ENCODE data around the gene KCNMB1.

Gene KCNMB1

GRCh38 chr5:170353011-170353761 is 36.0 kb downstream of the KCNMB1 start:
- H3K27me3 ChIP-seq (ENCODE audit: insufficient read depth, poor library complexity, severe bottlenecking), result peaks cover 21% of the 10 kb centered on the region
- no peaks in the 10 kb centered on the region for H3K9me3 ChIP-seq (ENCODE audit: severe bottlenecking)
- no peaks in the 10 kb centered on the region for H3K36me3 ChIP-seq (ENCODE audit: low read depth)
- ATAC-seq (ENCODE audit: low read depth), result no peak
- TF ChIP-seq, protein P1, sequence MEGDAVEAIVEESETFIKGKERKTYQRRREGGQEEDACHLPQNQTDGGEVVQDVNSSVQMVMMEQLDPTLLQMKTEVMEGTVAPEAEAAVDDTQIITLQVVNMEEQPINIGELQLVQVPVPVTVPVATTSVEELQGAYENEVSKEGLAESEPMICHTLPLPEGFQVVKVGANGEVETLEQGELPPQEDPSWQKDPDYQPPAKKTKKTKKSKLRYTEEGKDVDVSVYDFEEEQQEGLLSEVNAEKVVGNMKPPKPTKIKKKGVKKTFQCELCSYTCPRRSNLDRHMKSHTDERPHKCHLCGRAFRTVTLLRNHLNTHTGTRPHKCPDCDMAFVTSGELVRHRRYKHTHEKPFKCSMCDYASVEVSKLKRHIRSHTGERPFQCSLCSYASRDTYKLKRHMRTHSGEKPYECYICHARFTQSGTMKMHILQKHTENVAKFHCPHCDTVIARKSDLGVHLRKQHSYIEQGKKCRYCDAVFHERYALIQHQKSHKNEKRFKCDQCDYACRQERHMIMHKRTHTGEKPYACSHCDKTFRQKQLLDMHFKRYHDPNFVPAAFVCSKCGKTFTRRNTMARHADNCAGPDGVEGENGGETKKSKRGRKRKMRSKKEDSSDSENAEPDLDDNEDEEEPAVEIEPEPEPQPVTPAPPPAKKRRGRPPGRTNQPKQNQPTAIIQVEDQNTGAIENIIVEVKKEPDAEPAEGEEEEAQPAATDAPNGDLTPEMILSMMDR (IDR thresholded peaks at IDR 0.05; ENCODE audit: poor library complexity, severe bottlenecking), result no peak
- H3K4me3 ChIP-seq (ENCODE audit: severe bottlenecking), result no peak overlapping the region
- no peak overlapping the region for H3K27ac ChIP-seq (ENCODE audit: poor library complexity, severe bottlenecking)
- H3K4me1 ChIP-seq (ENCODE audit: insufficient read depth, poor library complexity, severe bottlenecking), result no peaks in the 10 kb centered on the region
- DNase-seq (ENCODE audit: low spot score), result no peak

- Histone ChIP-seq H3K27me3 (ENCODE audit: insufficient read depth, poor library complexity, severe bottlenecking) (peaks cover 23% of the 10 kb centered on the region), H3K27ac (ENCODE audit: poor library complexity, severe bottlenecking) (no peak overlapping the region), H3K4me1 (ENCODE audit: insufficient read depth, poor library complexity, severe bottlenecking) (no peaks in the 10 kb centered on the region), H3K9me3 (ENCODE audit: severe bottlenecking) (no peaks in the 10 kb centered on the region), H3K36me3 (ENCODE audit: low read depth) (no peaks in the 10 kb centered on the region), H3K4me3 (ENCODE audit: severe bottlenecking) (no peak overlapping the region)
- TF ChIP-seq, protein P1 (IDR thresholded peaks at IDR 0.05; ENCODE audit: poor library complexity, severe bottlenecking), result no peak
- no peak for DNase-seq (ENCODE audit: low spot score)
- peak; percentile 8; the same call in 1 of the 3 replicates for ATAC-seq (ENCODE audit: low read depth)
Observed at GRCh38 chr5:170348137-170348633, 41.0 kb downstream of the KCNMB1 start.

GRCh38 chr5:170347022-170347567 is 42.1 kb downstream of the KCNMB1 start:
- TF ChIP-seq, protein P1 (IDR thresholded peaks at IDR 0.05; ENCODE audit: poor library complexity, severe bottlenecking), result no peak
- Histone ChIP-seq H3K36me3 (ENCODE audit: low read depth) (no peaks in the 10 kb centered on the region), H3K27me3 (ENCODE audit: insufficient read depth, poor library complexity, severe bottlenecking) (peaks cover 18% of the 10 kb centered on the region), H3K27ac (ENCODE audit: poor library complexity, severe bottlenecking) (no peak overlapping the region), H3K4me1 (ENCODE audit: insufficient read depth, poor library complexity, severe bottlenecking) (no peaks in the 10 kb centered on the region), H3K9me3 (ENCODE audit: severe bottlenecking) (no peaks in the 10 kb centered on the region), H3K4me3 (ENCODE audit: severe bottlenecking) (no peak overlapping the region)
- DNase-seq (ENCODE audit: low spot score) (no peak), ATAC-seq (ENCODE audit: low read depth) (no peak)

DNA sequence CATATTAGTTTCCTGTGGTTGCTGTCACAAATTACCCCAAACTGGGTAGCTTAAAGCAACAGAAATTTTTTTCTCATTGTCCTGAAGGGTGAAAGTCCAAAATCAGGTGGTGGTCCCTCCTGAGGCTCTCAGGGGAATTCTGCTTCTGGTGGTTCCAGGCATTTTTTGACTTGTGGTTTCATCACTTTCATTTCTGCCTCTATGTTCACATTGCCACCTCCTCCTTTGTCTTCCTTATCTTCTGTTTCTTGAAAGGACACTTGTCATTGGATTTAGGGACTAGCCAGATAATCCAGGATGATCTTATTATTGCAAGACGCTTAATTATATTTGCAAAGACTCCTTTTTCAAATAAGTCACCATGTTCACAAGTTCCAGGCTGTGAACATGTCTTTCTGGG is 43.2 kb downstream of the KCNMB1 start:
- no peak for DNase-seq (ENCODE audit: low spot score)

More for the DNA sequence above, 43.2 kb downstream of the KCNMB1 start:
- no peaks in the 10 kb centered on the region for H3K36me3 ChIP-seq (ENCODE audit: low read depth)
- peaks cover 18% of the 10 kb centered on the region for H3K27me3 ChIP-seq (ENCODE audit: insufficient read depth, poor library complexity, severe bottlenecking)
- no peak overlapping the region for H3K4me3 ChIP-seq (ENCODE audit: severe bottlenecking)
- ATAC-seq (ENCODE audit: low read depth), result no peak
- TF ChIP-seq, protein P1 (IDR thresholded peaks at IDR 0.05; ENCODE audit: poor library complexity, severe bottlenecking), result no peak
- no peaks in the 10 kb centered on the region for H3K9me3 ChIP-seq (ENCODE audit: severe bottlenecking)
- H3K27ac ChIP-seq (ENCODE audit: poor library complexity, severe bottlenecking), result no peak overlapping the region
- H3K4me1 ChIP-seq (ENCODE audit: insufficient read depth, poor library complexity, severe bottlenecking), result no peaks in the 10 kb centered on the region

Measured in RWPE2 (cell line).